ENCODE results near the gene ABHD14A.

Gene ABHD14A

DNA sequence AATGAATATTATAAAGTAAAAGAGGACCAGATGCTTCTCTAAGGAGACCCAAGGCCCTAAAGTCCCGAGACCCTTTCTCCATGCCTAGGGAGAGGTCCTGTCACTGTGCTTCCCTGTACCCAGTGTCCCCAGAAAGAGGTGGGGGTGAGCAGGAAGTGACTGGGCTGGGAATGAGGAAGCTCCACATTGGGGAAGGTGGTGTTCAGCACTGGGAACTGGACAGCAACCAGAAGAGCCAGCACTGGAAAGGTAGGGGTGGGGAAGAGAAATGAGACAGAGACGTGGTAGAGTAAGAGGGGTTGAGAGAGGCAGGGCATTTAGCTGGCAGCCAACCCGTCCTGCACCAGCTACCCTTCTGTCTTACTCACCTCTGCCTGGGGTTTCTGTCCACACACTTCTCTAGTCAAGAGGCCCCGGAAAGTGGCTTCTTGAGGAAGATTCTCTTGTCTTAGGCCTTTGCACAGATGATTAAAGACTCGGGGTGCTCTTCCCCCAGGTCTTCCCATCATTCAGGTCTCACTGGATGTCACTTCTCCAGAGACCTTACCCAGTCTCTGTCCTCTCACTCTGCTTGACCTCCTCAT lies 45.4 kb upstream of the ABHD14A start:
- Histone ChIP-seq H3K27me3 (ENCODE audit: low read depth, low read length) (no peaks in the 10 kb centered on the region), H3K4me1 (ENCODE audit: low read length) (peaks cover 13% of the 10 kb centered on the region), H3K9ac (ENCODE audit: low read length) (no peak overlapping the region), H3K27ac (ENCODE audit: low read length) (no peak overlapping the region), H3K9me3 (ENCODE audit: insufficient read depth, low read length) (no peaks in the 10 kb centered on the region), H3K79me2 (ENCODE audit: low read length) (no peaks in the 10 kb centered on the region), H3K4me3 (ENCODE audit: low read length) (no peak overlapping the region), H4K20me1 (ENCODE audit: insufficient read depth, low read length) (no peaks in the 10 kb centered on the region), H3K4me2 (ENCODE audit: low read length) (no peak overlapping the region), H3K36me3 (replicated peaks; ENCODE audit: low read depth, low read length) (peaks cover 25% of the 10 kb centered on the region), H2AFZ (ENCODE audit: low read depth, low read length) (no peak overlapping the region)
- no peak for TF ChIP-seq EZH2phosphoT487 (IDR thresholded peaks at IDR 0.05; ENCODE audit: low read depth)
- TF ChIP-seq, protein P1, sequence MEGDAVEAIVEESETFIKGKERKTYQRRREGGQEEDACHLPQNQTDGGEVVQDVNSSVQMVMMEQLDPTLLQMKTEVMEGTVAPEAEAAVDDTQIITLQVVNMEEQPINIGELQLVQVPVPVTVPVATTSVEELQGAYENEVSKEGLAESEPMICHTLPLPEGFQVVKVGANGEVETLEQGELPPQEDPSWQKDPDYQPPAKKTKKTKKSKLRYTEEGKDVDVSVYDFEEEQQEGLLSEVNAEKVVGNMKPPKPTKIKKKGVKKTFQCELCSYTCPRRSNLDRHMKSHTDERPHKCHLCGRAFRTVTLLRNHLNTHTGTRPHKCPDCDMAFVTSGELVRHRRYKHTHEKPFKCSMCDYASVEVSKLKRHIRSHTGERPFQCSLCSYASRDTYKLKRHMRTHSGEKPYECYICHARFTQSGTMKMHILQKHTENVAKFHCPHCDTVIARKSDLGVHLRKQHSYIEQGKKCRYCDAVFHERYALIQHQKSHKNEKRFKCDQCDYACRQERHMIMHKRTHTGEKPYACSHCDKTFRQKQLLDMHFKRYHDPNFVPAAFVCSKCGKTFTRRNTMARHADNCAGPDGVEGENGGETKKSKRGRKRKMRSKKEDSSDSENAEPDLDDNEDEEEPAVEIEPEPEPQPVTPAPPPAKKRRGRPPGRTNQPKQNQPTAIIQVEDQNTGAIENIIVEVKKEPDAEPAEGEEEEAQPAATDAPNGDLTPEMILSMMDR (IDR thresholded peaks at IDR 0.05; ENCODE audit: low read depth, low read length), result no peak

- Histone ChIP-seq H3K4me1 (ENCODE audit: low read length) (peaks cover 13% of the 10 kb centered on the region), H3K27ac (ENCODE audit: low read length) (no peak overlapping the region), H3K9me3 (ENCODE audit: insufficient read depth, low read length) (no peaks in the 10 kb centered on the region), H3K79me2 (ENCODE audit: low read length) (no peaks in the 10 kb centered on the region), H3K9ac (ENCODE audit: low read length) (no peak overlapping the region), H3K4me2 (ENCODE audit: low read length) (no peak overlapping the region), H3K27me3 (ENCODE audit: low read depth, low read length) (no peaks in the 10 kb centered on the region), H3K36me3 (replicated peaks; ENCODE audit: low read depth, low read length) (peaks cover 31% of the 10 kb centered on the region), H2AFZ (ENCODE audit: low read depth, low read length) (no peak overlapping the region), H3K4me3 (ENCODE audit: low read length) (no peak overlapping the region), H4K20me1 (ENCODE audit: insufficient read depth, low read length) (no peaks in the 10 kb centered on the region)
- TF ChIP-seq EZH2phosphoT487 (IDR thresholded peaks at IDR 0.05; ENCODE audit: low read depth), result no peak
- TF ChIP-seq, protein P1 (IDR thresholded peaks at IDR 0.05; ENCODE audit: low read depth, low read length), result no peak
Observed at GRCh38 chr3:51930439-51930838, 44.4 kb upstream of the ABHD14A start.

DNA sequence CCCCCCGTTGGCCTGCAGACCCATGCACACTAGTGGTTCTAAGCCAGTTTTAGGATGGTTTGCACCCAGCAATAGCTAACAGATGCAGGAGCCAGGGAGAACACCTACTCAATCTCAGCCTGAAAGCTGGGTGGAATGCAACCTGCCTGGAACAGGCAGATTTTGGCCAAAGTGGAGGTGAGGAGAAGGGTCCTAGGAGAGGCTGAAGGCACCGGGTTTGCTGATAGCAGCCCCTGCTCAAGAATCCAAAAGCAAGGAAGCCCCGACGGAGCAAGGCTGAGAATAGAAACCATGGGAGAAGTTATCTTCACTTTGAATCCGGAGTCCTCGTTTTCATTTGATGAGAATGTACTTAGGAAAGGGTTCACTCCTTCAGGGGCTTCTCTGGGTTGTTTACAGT lies 43.1 kb upstream of the ABHD14A start:
- Histone ChIP-seq H3K4me3 (ENCODE audit: low read length) (no peak overlapping the region), H3K9me3 (ENCODE audit: insufficient read depth, low read length) (no peaks in the 10 kb centered on the region), H4K20me1 (ENCODE audit: insufficient read depth, low read length) (no peaks in the 10 kb centered on the region), H3K27me3 (ENCODE audit: low read depth, low read length) (no peaks in the 10 kb centered on the region), H3K9ac (ENCODE audit: low read length) (no peak overlapping the region), H3K4me1 (ENCODE audit: low read length) (peaks cover 13% of the 10 kb centered on the region), H3K36me3 (replicated peaks; ENCODE audit: low read depth, low read length) (peaks cover 40% of the 10 kb centered on the region), H3K27ac (ENCODE audit: low read length) (no peak overlapping the region), H2AFZ (ENCODE audit: low read depth, low read length) (no peak overlapping the region), H3K79me2 (ENCODE audit: low read length) (no peaks in the 10 kb centered on the region), H3K4me2 (ENCODE audit: low read length) (no peak overlapping the region)
- TF ChIP-seq, protein P1 (IDR thresholded peaks at IDR 0.05; ENCODE audit: low read depth, low read length), result no peak
- TF ChIP-seq EZH2phosphoT487 (IDR thresholded peaks at IDR 0.05; ENCODE audit: low read depth), result no peak

DNA sequence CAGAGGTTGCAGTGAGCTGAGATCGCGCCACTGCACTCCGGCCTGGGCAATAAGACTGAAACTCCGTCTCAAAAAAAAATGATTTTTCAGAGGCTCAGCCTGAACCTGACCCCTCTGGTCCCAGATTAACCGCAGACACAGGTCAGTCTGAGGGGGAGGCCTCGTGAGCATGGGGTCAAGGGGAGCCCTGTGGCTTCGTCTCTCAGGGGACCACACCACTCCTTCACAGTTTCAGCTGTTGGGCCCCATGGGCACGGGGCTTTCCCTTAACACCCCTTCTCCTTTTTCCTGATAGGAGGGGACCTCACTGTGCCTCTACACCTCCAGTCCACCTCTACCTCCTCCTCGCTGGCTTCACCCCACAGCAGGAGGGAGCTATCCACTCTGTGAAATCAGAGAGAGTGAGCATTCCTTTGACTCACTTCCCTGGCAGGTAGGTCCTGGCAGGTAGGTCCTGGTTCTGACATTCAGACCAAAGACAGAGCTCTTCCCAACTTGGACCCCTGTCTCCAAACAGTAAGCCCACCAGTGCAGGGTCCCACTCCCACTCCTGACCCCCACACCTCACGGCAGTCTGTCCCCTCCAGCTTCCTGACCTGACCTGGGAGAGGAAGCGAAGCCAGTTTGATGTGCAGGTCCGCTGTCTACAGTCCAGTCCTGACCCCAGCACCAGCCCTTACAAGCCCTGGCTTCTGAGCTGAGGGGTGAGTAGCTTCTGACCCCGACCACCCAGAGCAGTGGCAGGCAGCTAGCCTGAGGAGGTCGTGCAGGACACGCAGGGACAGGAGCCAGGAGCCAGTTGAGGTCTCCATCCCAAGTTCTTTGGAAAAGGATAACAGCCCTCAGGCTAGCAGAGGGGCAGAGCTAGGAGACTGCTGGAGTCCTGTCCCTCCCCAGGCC lies 42.1 kb upstream of the ABHD14A start:
- peaks cover 46% of the 10 kb centered on the region for H3K36me3 ChIP-seq (replicated peaks; ENCODE audit: low read depth, low read length)
- H3K4me1 ChIP-seq (ENCODE audit: low read length), result peaks cover 3% of the 10 kb centered on the region

More for the DNA sequence above, 42.1 kb upstream of the ABHD14A start:
- no peak overlapping the region for H3K4me2 ChIP-seq (ENCODE audit: low read length)
- H3K79me2 ChIP-seq (ENCODE audit: low read length), result no peaks in the 10 kb centered on the region; the same call in 1 of the 2 replicates
- H2AFZ ChIP-seq (ENCODE audit: low read depth, low read length), result no peak overlapping the region
- no peaks in the 10 kb centered on the region for H4K20me1 ChIP-seq (ENCODE audit: insufficient read depth, low read length)
- no peak overlapping the region for H3K9ac ChIP-seq (ENCODE audit: low read length)
- H3K4me3 ChIP-seq (ENCODE audit: low read length), result no peak overlapping the region
- TF ChIP-seq EZH2phosphoT487 (IDR thresholded peaks at IDR 0.05; ENCODE audit: low read depth), result no peak
- TF ChIP-seq, protein P1 (IDR thresholded peaks at IDR 0.05; ENCODE audit: low read depth, low read length), result no peak
- no peaks in the 10 kb centered on the region for H3K9me3 ChIP-seq (ENCODE audit: insufficient read depth, low read length)
- H3K27me3 ChIP-seq (ENCODE audit: low read depth, low read length), result no peaks in the 10 kb centered on the region
- H3K27ac ChIP-seq (ENCODE audit: low read length), result no peak overlapping the region

All from OCI-LY3 (cell line).